HL-60 (cell line): ENCODE data around the gene AFF1.

Experiments
- CTCF ChIP-seq: IDR thresholded peaks from one replicate; pipeline ENCODE4 v1.5.1; 2011; ENCODE audit warnings: low read length, control low read depth, inconsistent platforms; ENCODE audit not compliant: insufficient read depth
- GABPA ChIP-seq: IDR thresholded peaks from 2 replicates; pipeline ENCODE4 v1.6.1; 2012; ENCODE audit warnings: low read depth
- POLR2AphosphoS5 ChIP-seq: IDR thresholded peaks from 2 replicates; pipeline ENCODE4 v1.6.1; 2012; ENCODE audit warnings: low read depth
- REST ChIP-seq: IDR thresholded peaks from 2 replicates; pipeline ENCODE4 v1.6.1; 2012; ENCODE audit warnings: low read depth; ENCODE audit not compliant: insufficient replicate concordance
- SPI1 ChIP-seq: IDR thresholded peaks from 2 replicates; pipeline ENCODE4 v1.6.1; 2012; ENCODE audit warnings: low read depth, mild to moderate bottlenecking, borderline replicate concordance

- no peak for TF ChIP-seq CTCF
- no peak for TF ChIP-seq GABPA
- TF ChIP-seq POLR2AphosphoS5 = no peak
- no peak for TF ChIP-seq REST
- TF ChIP-seq SPI1 = no peak
Measured at GRCh38 chr4:87017580-87018342, 83.0 kb downstream of the AFF1 start.
